C4-2B (cell line): ENCODE data around the gene KLF7.

Experiments used
- ZFX ChIP-seq: fragments of 450-650 bp; IDR thresholded peaks from 2 replicates; pipeline ENCODE4 v1.6.1; 2017
- TF ChIP-seq, protein P1 (sequence below): fragments of 450-650 bp; conservative IDR thresholded peaks from 2 replicates; pipeline ENCODE4 v1.5.1; 2017; ENCODE audit warnings: mild to moderate bottlenecking

DNA sequence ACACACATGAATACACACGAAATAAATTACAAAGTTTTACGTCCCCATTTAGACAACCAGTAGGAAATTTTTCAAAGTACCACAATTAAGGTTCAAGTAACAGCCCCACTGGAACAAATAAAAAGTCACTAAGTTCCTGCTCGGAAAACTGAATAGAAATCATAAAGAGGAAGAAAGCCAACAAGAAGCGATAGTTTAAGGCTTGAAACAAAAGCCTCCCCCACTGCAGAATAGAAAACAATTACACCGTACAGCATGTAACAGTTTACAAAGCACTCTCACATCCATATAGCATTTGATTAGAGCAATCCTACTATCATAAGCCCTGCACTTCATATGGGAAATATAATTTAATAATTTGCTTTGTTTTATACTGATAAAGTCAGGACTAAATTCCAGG lies 15.5 kb downstream of the KLF7 start:
- TF ChIP-seq, protein P1, sequence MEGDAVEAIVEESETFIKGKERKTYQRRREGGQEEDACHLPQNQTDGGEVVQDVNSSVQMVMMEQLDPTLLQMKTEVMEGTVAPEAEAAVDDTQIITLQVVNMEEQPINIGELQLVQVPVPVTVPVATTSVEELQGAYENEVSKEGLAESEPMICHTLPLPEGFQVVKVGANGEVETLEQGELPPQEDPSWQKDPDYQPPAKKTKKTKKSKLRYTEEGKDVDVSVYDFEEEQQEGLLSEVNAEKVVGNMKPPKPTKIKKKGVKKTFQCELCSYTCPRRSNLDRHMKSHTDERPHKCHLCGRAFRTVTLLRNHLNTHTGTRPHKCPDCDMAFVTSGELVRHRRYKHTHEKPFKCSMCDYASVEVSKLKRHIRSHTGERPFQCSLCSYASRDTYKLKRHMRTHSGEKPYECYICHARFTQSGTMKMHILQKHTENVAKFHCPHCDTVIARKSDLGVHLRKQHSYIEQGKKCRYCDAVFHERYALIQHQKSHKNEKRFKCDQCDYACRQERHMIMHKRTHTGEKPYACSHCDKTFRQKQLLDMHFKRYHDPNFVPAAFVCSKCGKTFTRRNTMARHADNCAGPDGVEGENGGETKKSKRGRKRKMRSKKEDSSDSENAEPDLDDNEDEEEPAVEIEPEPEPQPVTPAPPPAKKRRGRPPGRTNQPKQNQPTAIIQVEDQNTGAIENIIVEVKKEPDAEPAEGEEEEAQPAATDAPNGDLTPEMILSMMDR: no peak
- no peak for TF ChIP-seq ZFX
